MM.1S (cell line): ENCODE results near the gene GIPC2.

Source experiments
- DNase-seq: peaks from one replicate; pipeline ENCODE4 v3.0.0-alpha.2; 2015
- H2AFZ ChIP-seq: fragments of 300-600 bp; sonication (generic); 2 replicates; pipeline ENCODE4 v1.6.0; 2016; ENCODE audit warnings: antibody characterized with exemption, low read length
- H3F3A ChIP-seq: fragments of 300-600 bp; sonication (generic); 2 replicates; pipeline ENCODE4 v1.6.1; 2016; ENCODE audit warnings: mild to moderate bottlenecking, antibody characterized with exemption, low read length, moderate library complexity, mixed read lengths; ENCODE audit not compliant: insufficient read depth
- H3K27ac ChIP-seq: fragments of 300-600 bp; sonication (generic); 2 replicates; pipeline ENCODE4 v1.5.1; 2016; ENCODE audit warnings: mild to moderate bottlenecking, low read length
- H3K27me3 ChIP-seq: fragments of 300-600 bp; sonication (generic); replicated peaks from 2 replicates; pipeline ENCODE4 v1.6.0; 2016; ENCODE audit warnings: low read length; ENCODE audit not compliant: insufficient read depth
- H3K36me3 ChIP-seq: fragments of 300-600 bp; sonication (generic); replicated peaks from 2 replicates; pipeline ENCODE4 v1.6.1; 2016; ENCODE audit warnings: mild to moderate bottlenecking, low read length, mixed read lengths; ENCODE audit not compliant: insufficient read depth
- H3K4me1 ChIP-seq: fragments of 300-600 bp; sonication (generic); 2 replicates; pipeline ENCODE4 v1.6.1; 2016; ENCODE audit warnings: low read length, mixed read lengths
- H3K4me2 ChIP-seq: fragments of 300-600 bp; sonication (generic); 2 replicates; pipeline ENCODE4 v1.6.0; 2016; ENCODE audit warnings: low read depth, low read length
- H3K4me3 ChIP-seq: fragments of 300-600 bp; sonication (generic); 2 replicates; pipeline ENCODE4 v1.5.1; 2016; ENCODE audit warnings: low read length, mixed read lengths
- H3K79me2 ChIP-seq: fragments of 300-600 bp; sonication (generic); 2 replicates; pipeline ENCODE4 v1.6.1; 2016; ENCODE audit warnings: mixed run types, low read length, mixed read lengths
- H3K9ac ChIP-seq: fragments of 300-600 bp; sonication (generic); 2 replicates; pipeline ENCODE4 v1.6.1; 2016; ENCODE audit warnings: low read length, mixed read lengths
- H3K9me2 ChIP-seq: fragments of 300-600 bp; sonication (generic); replicated peaks from 2 replicates; pipeline ENCODE4 v1.6.1; 2016; ENCODE audit warnings: mild to moderate bottlenecking, low read length, mixed read lengths; ENCODE audit not compliant: insufficient read depth
- H3K9me3 ChIP-seq: fragments of 300-600 bp; sonication (generic); replicated peaks from 2 replicates; pipeline ENCODE4 v1.6.1; 2016; ENCODE audit warnings: mild to moderate bottlenecking, low read length, mixed read lengths; ENCODE audit not compliant: insufficient read depth
- H4K20me1 ChIP-seq: fragments of 300-600 bp; sonication (generic); 2 replicates; pipeline ENCODE4 v1.6.1; 2016; ENCODE audit warnings: mild to moderate bottlenecking, low read length, moderate library complexity, mixed read lengths; ENCODE audit not compliant: insufficient read depth
- CTCF ChIP-seq: fragments of 300-600 bp; sonication (generic); IDR thresholded peaks from 2 replicates; pipeline ENCODE4 v1.5.1; 2016; ENCODE audit warnings: antibody characterized with exemption, low read length, mixed read lengths
- EZH2 ChIP-seq: fragments of 300-600 bp; sonication (generic); optimal IDR thresholded peaks from 2 replicates; pipeline ENCODE3; 2017; ENCODE audit warnings: low read depth, mild to moderate bottlenecking, antibody characterized with exemption, low read length, mixed read lengths
- EZH2phosphoT487 ChIP-seq: fragments of 300-600 bp; sonication (generic); IDR thresholded peaks from 2 replicates; pipeline ENCODE4 v1.6.1; 2018; ENCODE audit warnings: antibody characterized with exemption, low read length

GIPC2 gene

DNA sequence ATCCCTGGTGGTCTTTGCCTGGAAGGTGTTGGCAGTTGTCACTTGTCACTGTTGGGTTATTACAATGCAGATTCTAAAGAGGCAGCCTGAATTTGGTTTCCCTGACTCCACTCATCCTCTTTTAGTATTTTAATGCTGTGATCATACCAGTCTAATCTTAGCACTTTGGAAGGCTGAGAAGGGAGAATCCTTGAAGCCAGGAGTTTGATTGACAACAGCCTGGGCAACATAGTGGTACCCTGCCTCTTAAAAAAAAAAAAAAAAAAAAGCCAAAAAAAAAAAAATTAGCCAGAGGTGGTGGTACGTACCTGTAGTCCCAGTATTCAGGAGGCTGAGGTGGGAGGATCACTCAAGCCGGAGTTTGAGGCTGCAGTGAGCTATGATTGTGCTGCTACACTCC, 7.7 kb downstream of the GIPC2 start:
- Histone ChIP-seq H2AFZ (no peak overlapping the region), H3K9me2 (no peaks in the 10 kb centered on the region), H3F3A (no peaks in the 10 kb centered on the region), H3K4me2 (no peak overlapping the region), H3K9me3 (no peaks in the 10 kb centered on the region), H3K27me3 (no peaks in the 10 kb centered on the region), H3K4me3 (no peak overlapping the region), H3K4me1 (peaks cover 8% of the 10 kb centered on the region; the same call in 1 of the 2 replicates), H3K9ac (no peak overlapping the region), H3K79me2 (no peaks in the 10 kb centered on the region), H3K36me3 (no peaks in the 10 kb centered on the region), H3K27ac (no peak overlapping the region), H4K20me1 (no peaks in the 10 kb centered on the region)
- DNase-seq = no peak
- TF ChIP-seq EZH2 (no peak), CTCF (no peak), EZH2phosphoT487 (no peak)

DNA sequence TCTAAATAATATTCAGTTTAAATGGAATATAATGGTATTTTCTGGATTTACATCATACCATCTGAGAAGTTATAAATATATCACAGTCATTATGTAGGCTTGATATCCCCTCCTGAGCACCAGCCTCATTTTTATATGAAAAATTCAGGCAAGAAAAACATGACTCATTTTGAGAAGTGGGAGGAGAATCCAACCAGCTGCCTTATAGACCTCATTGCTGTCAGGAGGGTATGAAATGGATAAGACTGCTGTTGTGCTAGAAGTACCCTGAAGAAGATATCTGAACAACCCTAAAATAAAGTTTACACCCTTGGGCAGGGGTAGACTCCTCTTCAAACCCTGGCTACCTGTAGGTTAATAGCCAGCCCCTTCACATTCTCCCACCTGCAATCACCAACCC, 8.8 kb downstream of the GIPC2 start:
- H3K27me3 ChIP-seq = no peaks in the 10 kb centered on the region
- no peak overlapping the region for H3K4me3 ChIP-seq
- no peaks in the 10 kb centered on the region for H3K9me2 ChIP-seq
- TF ChIP-seq EZH2phosphoT487 (no peak), CTCF (no peak), EZH2 (no peak)
- 0 out of 2 replicates have a peak overlapping the region, but pooled peaks have one; percentile 33 for H2AFZ ChIP-seq
- DNase-seq = no peak
- H3K9me3 ChIP-seq = no peaks in the 10 kb centered on the region
- H3K36me3 ChIP-seq = no peaks in the 10 kb centered on the region
- H3K79me2 ChIP-seq = no peaks in the 10 kb centered on the region
- H3K4me2 ChIP-seq = no peak overlapping the region
- H4K20me1 ChIP-seq = no peaks in the 10 kb centered on the region
- no peak overlapping the region for H3K27ac ChIP-seq
- no peaks in the 10 kb centered on the region for H3F3A ChIP-seq
- no peak overlapping the region for H3K9ac ChIP-seq
- peaks cover 8% of the 10 kb centered on the region; the same call in 1 of the 2 replicates for H3K4me1 ChIP-seq

DNA sequence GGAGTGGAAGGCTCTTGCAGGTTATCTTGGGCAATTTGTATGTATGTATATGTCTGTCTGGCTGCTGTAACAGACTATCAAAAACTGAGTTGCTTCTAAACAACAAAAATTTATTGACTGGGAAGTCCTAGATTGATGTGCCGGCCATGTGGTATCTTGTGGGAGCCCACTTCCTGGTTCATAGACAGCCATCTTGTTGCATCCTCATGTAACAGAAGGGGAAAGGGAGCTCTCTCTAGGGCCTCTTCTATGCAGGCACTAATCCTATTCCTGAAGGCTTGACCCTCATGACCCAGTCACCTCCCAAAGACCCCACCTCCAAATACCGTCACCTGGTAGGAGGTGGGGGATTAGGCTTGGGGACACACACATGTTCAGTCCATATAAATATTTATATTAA, 9.2 kb downstream of the GIPC2 start:
- Histone ChIP-seq H3K27ac (no peak overlapping the region), H3K36me3 (no peaks in the 10 kb centered on the region), H3K9me3 (no peaks in the 10 kb centered on the region), H3K4me3 (no peak overlapping the region), H3K9ac (no peak overlapping the region), H3K9me2 (no peaks in the 10 kb centered on the region), H3K4me2 (no peak overlapping the region), H3K4me1 (peaks cover 8% of the 10 kb centered on the region; the same call in 1 of the 2 replicates), H4K20me1 (no peaks in the 10 kb centered on the region), H2AFZ (0 out of 2 replicates have a peak overlapping the region, but pooled peaks have one; percentile 33), H3K27me3 (no peaks in the 10 kb centered on the region), H3F3A (no peaks in the 10 kb centered on the region), H3K79me2 (no peaks in the 10 kb centered on the region)
- TF ChIP-seq EZH2 (no peak), CTCF (no peak), EZH2phosphoT487 (no peak)
- no peak for DNase-seq
